Measurements from ENCODE around the gene PIP5K1C. TPM values are rescaled to one million over a fixed set of nuclear protein-coding genes. Genes with fewer than 3 reads are reported as not detected.

Gene PIP5K1C
- total RNA-seq, 1 experiment from 2014 or later: 24.5 TPM

GRCh38 chr19:3590991-3591659, 109.1 kb downstream of the PIP5K1C start:
- H3K36me3 ChIP-seq (ENCODE audit: control insufficient read depth, insufficient read depth, low read length): no peaks in the 10 kb centered on the region
- Mint-ChIP-seq H3K27me3 (ENCODE audit: insufficient read depth, unreplicated experiment) (peaks cover 4% of the 10 kb centered on the region), H3K4me1 (ENCODE audit: low read depth, unreplicated experiment) (no peaks in the 10 kb centered on the region), H3K4me3 (ENCODE audit: unreplicated experiment) (no peak overlapping the region), H3K9me3 (ENCODE audit: unreplicated experiment) (no peaks in the 10 kb centered on the region), H3K36me3 (ENCODE audit: insufficient read depth, unreplicated experiment) (peaks cover 5% of the 10 kb centered on the region), H3K27ac (ENCODE audit: unreplicated experiment) (no peak overlapping the region)
- H3K4me1 ChIP-seq: no peaks in the 10 kb centered on the region
- no TSS peak for BruUV-seq (replicated peaks)
- ChIA-PET CTCF (no interaction called here), POLR2A (interaction anchor here (0.5 kb wide), 1 partner anchor 13 kb away, joined by 5 read pairs; no protein-coding TSS in a partner anchor)
- intact Hi-C loops (cut with micrococcal nuclease; ENCODE audit: unreplicated experiment): no loop called here
- DNase-seq: no peak
- 0 out of 2 replicates have a peak, but pooled peaks cover 8% of the 10 kb centered on the region for H3K9me3 ChIP-seq
- H3K4me3 ChIP-seq (ENCODE audit: low read depth, low read length): no peak overlapping the region
- no peak for TF ChIP-seq CTCF (IDR thresholded peaks at IDR 0.05; ENCODE audit: insufficient read depth in 1 of 2, low read depth in 1 of 2, low read length in 1 of 2, severe bottlenecking in 1 of 2, unreplicated experiment in 1 of 2)
- no peaks in the 10 kb centered on the region for H3K27me3 ChIP-seq (replicated peaks; ENCODE audit: control insufficient read depth, insufficient read depth, low read length)

- Mint-ChIP-seq H3K27ac (ENCODE audit: unreplicated experiment) (no peak overlapping the region), H3K27me3 (ENCODE audit: insufficient read depth, unreplicated experiment) (peaks cover 4% of the 10 kb centered on the region), H3K36me3 (ENCODE audit: insufficient read depth, unreplicated experiment) (peaks cover 5% of the 10 kb centered on the region), H3K9me3 (ENCODE audit: unreplicated experiment) (no peaks in the 10 kb centered on the region), H3K4me1 (ENCODE audit: low read depth, unreplicated experiment) (no peaks in the 10 kb centered on the region), H3K4me3 (ENCODE audit: unreplicated experiment) (no peak overlapping the region)
- no TSS peak for BruUV-seq (replicated peaks)
- no peak for DNase-seq
- CTCF ChIA-PET: no interaction called here
- TF ChIP-seq CTCF (IDR thresholded peaks at IDR 0.05; ENCODE audit: insufficient read depth in 1 of 2, low read depth in 1 of 2, low read length in 1 of 2, severe bottlenecking in 1 of 2, unreplicated experiment in 1 of 2): no peak
- POLR2A ChIA-PET: no interaction called here
- Histone ChIP-seq H3K9me3 (0 out of 2 replicates have a peak, but pooled peaks cover 8% of the 10 kb centered on the region), H3K4me3 (ENCODE audit: low read depth, low read length) (no peak overlapping the region), H3K27me3 (replicated peaks; ENCODE audit: control insufficient read depth, insufficient read depth, low read length) (no peaks in the 10 kb centered on the region), H3K4me1 (no peaks in the 10 kb centered on the region), H3K36me3 (ENCODE audit: control insufficient read depth, insufficient read depth, low read length) (no peaks in the 10 kb centered on the region)
- intact Hi-C loops (cut with micrococcal nuclease; ENCODE audit: unreplicated experiment): no loop called here
Observed at GRCh38 chr19:3589949-3590348, 110.3 kb downstream of the PIP5K1C start.

- no peaks in the 10 kb centered on the region for H3K27me3 ChIP-seq (replicated peaks; ENCODE audit: control insufficient read depth, insufficient read depth, low read length)
- H3K4me1 Mint-ChIP-seq (ENCODE audit: low read depth, unreplicated experiment): no peaks in the 10 kb centered on the region
- POLR2A ChIA-PET: no interaction called here
- BruUV-seq (replicated peaks): no TSS peak
- H3K27ac Mint-ChIP-seq (ENCODE audit: unreplicated experiment): no peak overlapping the region
- CTCF ChIA-PET: no interaction called here
- peaks cover 3% of the 10 kb centered on the region for H3K36me3 Mint-ChIP-seq (ENCODE audit: insufficient read depth, unreplicated experiment)
- 0 out of 2 replicates have a peak, but pooled peaks cover 8% of the 10 kb centered on the region for H3K9me3 ChIP-seq
- no peaks in the 10 kb centered on the region for H3K36me3 ChIP-seq (ENCODE audit: control insufficient read depth, insufficient read depth, low read length)
- H3K4me3 Mint-ChIP-seq (ENCODE audit: unreplicated experiment): no peak overlapping the region
- no peaks in the 10 kb centered on the region for H3K9me3 Mint-ChIP-seq (ENCODE audit: unreplicated experiment)
- peaks cover 2% of the 10 kb centered on the region for H3K27me3 Mint-ChIP-seq (ENCODE audit: insufficient read depth, unreplicated experiment)
- H3K4me3 ChIP-seq (ENCODE audit: low read depth, low read length): no peak overlapping the region
- intact Hi-C loops (cut with micrococcal nuclease; ENCODE audit: unreplicated experiment): no loop called here
- no peak for DNase-seq
- no peak for TF ChIP-seq CTCF (IDR thresholded peaks at IDR 0.05; ENCODE audit: insufficient read depth in 1 of 2, low read depth in 1 of 2, low read length in 1 of 2, severe bottlenecking in 1 of 2, unreplicated experiment in 1 of 2)
- no peaks in the 10 kb centered on the region for H3K4me1 ChIP-seq
Observed at GRCh38 chr19:3589439-3589838, 110.8 kb downstream of the PIP5K1C start.
